ENCODE results near the gene SLC35G2.
"Not testable (repeated sequence)": the region's sequence is repeated elsewhere in the genome, so short reads cannot be mapped to it uniquely, and the experiment has no call there.

SLC35G2 gene

DNA sequence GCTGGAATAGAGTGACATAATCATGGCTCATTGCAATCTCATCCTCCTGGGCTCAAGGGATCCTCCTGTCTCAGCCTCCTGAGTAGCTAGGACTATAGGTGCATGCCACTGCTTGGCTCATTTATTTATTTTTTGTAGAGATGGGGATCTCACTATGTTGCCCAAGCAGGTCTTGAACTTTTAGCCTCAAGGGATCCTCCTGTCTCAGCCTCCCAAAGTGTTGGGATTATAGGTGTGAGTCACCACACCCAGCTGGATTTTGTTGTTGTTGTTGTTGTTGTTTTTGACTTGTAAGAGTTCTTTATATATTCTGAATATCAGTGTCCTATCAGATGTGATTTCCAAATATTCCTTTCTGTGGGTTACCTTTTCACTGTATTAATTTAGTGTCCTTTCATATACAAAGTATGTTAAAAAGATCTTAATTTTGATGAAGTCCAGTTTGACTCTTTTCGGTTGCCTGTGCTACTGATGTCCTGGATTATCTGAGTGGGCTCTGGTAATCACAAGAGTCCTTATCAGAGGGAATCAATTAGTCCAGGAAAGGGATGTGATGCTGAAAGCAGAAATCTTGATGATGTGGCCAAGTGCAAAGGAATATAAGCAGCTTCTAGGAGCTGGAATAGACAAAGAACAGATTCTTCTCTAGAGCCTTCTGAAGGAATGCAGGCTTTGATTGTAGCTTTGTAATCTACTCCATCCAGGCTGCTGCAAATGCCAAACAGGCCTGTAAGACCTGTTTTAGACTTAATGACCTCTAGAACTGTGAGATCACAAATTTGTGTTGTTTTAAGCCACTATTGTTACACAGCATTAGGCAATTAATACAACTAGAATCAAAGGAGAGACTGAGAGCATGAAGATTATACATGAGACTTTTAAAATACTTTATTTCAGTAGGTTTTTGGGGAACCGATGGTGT is 73.3 kb downstream of the SLC35G2 start:
- DNase-seq: no peak

DNA sequence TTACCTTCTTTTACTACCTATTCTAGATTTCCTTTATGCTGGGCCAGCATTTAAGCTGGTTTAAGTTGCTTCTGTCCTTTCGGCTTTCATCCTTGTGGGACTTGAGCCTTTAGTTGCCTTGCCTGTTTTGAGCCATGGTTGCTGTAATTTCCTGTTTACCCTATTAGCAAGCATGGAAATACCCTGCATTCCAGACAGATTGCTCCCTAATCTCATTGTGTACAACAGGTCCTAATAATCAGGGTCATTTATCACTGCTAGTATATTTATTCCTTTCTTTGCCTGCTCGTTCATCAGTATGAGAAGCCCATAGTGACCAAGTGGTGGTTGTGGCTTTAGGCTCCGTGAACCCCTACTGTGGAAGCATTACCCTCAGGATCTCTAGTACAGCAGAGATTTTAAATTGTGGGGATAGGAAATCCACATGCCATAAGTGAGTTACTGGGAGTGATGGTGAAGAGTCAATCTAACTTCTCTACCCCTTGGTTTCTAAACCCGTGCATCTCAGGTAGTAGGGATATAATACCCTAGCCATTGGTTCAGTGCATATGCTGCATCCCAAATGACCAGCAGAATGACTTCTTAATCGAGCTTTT is 75.0 kb downstream of the SLC35G2 start:
- DNase-seq: no peak

DNA sequence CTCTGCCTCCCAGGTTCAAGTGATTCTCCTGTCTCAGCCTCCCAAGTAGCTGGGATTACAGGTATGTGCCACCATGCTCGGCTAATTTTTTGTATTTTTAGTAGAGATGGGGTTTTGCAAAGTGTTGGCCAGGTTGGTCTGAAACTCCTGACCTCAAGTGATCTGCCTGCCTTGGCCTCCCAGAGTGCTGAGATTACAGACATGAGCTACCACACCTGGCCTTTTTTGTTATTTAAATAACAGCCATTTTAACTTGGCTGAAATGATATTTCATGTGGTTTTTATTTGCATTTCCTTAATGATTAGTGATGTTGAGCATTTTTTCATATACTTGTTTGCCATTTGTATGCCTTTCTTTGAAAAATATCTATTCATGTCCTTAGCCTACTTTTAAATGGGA is 78.2 kb downstream of the SLC35G2 start:
- DNase-seq: not testable (repeated sequence)

DNA sequence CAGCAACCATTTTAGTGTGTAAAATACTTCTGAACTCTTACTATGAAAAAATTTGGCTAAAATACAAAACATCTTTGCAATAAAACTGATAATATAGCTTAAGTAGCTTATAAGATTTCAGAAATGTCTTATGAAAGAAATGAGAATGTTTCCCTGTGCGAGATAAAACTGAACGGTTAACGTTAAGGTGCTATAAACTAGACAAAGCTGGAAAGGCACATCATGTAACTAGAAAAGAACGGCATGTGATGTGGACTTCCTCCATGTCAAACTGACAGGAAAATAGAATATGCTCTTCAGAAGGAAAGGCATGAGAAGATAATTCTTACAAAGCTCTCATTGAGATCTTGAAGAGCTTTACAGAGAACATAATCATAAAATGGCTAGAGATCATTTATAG is 79.6 kb downstream of the SLC35G2 start:
- DNase-seq: peak in 1 of 6 experiments; percentile 9

DNA sequence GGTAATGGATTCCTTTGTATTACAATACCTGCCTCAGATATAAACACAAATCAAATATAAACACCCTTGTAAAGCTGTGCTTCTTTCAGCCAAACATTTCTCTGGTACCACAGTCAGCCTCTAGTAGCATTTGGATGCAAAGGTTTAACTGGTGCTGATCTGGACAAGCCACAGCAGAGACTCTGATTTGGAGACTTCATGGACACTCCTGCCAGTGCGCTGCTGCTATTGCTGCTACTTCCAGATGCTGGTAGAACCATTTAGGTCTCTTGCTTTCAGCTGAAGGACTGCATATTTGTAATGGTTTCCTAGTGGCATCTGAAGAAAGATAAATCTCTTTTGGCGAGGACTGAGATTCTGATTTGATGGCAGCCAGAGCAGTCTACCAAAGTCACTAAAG is 80.0 kb downstream of the SLC35G2 start:
- no peak for DNase-seq

DNA sequence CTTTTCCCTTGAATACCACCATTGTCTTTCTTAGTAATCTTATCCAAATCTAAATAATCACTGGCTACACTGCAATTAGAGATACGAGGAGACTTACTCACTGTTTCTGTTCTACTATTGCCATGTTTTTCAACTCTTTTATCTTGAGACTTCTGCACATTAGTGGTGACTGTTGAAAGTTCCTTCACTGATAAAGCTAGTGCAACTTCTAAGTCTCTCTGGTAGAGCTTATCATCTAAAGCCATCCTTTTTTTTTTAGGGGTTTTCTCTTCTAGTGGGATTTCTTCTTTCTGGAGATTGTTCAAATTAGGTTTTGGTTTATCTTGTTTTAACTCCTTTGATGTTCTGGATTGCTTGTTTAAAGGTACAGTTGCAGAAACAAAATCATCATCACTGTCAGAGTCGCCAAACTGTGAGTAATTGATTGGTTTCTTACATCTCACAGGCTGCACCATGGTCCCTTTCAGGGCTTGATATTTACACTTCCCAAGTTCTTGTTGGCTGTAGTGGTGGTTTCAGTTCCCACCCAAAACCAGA is 80.8 kb downstream of the SLC35G2 start:
- DNase-seq: no peak

DNA sequence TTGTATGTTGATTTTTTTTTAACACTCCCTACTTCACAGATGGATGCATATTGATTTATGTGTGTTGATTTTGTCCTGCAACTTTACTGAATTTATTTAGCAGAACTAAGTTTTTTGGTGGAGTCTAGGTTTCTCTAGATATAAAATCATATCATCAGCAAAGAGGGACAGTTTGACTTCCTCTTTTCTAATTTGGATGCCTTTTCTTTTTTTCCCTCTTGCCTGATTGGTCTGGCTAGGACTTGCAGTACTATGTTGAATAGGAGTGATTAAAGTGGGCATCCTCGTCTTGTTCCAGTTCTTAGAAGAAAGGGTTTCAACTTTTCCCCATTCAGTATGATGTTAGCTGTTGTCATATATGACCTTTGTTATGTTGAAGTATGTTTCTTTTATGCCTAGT is 81.8 kb downstream of the SLC35G2 start:
- DNase-seq: not testable (repeated sequence)

DNA sequence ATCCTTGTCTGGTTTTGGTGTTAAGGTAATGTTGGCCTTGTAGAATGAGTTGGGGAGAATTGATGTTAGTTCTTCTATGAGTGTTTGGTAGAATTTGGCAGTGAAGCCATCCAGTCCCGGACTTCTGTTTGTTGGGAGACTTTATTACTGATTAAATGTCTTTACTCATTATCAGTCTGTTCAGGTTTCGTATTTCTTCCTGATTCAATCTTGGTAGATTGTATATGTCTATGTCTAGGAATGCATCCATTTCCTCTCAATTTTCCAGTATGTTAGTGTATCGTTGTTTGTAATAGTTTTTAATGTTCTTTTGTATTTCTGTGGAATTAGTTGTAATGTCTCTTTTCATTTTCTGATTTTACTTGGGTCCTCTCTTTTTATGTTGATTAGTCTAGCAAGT is 82.5 kb downstream of the SLC35G2 start:
- no peak for DNase-seq

DNA sequence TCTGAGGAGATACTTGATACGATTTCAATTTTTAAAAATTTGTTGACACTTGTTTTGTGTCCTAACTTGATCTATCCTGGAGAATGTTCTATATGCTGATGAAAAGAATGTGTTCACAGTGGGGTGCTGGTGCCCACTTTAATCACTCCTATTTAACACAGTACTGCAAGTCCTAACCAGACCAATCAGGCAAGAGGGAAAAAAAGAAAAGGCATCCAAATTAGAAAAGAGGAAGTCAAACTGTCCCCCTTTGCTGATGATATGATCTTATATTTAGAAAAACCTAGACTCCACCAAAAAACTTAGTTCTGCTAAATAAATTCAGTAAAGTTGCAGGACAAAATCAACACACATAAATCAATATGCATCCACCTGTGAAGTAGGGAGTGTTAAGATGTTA is 83.6 kb downstream of the SLC35G2 start:
- DNase-seq: not testable (repeated sequence)

DNA sequence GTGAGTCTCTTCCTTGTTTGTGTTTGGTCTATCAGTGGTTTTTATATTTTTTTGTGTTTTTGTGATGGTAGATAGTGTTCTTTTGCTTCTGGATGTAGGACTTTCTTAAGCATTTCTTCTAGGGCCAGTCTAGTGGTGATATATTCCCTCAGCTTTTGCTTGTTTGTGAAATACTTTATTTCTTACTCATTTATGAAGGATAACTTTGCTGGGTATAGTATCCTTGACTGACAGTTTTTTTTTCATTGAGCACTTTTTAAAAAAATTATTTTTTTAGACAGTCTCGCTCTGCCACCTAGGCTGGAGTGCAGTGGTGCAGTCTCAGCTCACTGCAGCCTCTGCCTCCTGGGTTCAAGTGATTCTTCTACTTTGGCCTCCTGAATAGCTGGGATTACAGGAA is 85.0 kb downstream of the SLC35G2 start:
- DNase-seq: no peak

DNA sequence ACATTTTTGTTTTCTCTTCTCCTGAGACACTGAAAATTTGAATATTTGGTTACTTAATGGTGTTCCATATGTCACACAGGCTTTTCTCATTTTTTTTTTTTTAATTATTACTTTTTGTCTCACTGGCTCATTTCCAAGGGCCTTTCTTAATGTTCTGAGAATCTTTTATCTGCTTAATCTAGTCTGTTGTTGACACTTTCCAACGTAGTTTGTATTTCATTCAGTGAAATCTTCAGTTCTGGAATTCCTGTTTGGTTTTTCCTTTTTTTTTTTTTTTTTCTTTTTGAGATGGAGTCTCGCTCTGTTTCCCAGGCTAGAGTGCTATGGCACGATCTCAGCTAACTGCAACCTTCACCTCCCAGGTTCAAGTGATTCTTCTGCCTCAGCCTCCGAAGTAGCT is 85.8 kb downstream of the SLC35G2 start:
- DNase-seq: no peak
